CD4-positive, alpha-beta T cell (primary cell): Measurements from ENCODE around the gene RELCH. TPM values are rescaled to one million over a fixed set of nuclear protein-coding genes. Genes with fewer than 3 reads are reported as not detected.
A peak's percentile ranks its signal among the peaks of the same experiment; 100 is the strongest.

ENCODE experiments used
- ATAC-seq: fragments of 200-7000 bp; cut with Tn5 transposase; one replicate; pipeline ENCODE4 v1.10.0; 2022; ENCODE audit warnings: mild to moderate bottlenecking; ENCODE audit not compliant: poor library complexity
- CTCF ChIA-PET: fragments of 350-600 bp; sonication (Branson Sonifier 250); formaldehyde crosslinking; loops from one replicate; lab custom pipeline; 2021; ENCODE audit warnings: antibody characterized with exemption, inconsistent platforms; lab: Charles Lee
- POLR2A ChIA-PET: fragments of 350-600 bp; sonication (Branson Sonifier 250); formaldehyde crosslinking; loops from one replicate; lab custom pipeline; 2021; ENCODE audit warnings: antibody characterized with exemption, inconsistent platforms; lab: Charles Lee
- DNase-seq, 14 experiments: peaks; one replicate each; pipeline ENCODE4 v3.0.0-alpha.2; 2013 to 2020; ENCODE audit warnings: mixed read lengths in 2 of 14
- H3K27ac ChIP-seq, 2 donors: one replicate each; pipeline versions ENCODE4 v1.5.1 to v1.7.0; 2013; ENCODE audit warnings: low read length in 2 of 2, low read depth in 1 of 2, mild to moderate bottlenecking in 1 of 2
- H3K27me3 ChIP-seq, 2 experiments: 1 replicate in 1 of 2; 2 replicates in 1 of 2; pipeline versions ENCODE4 v1.6.1 to v1.7.0; 2013; ENCODE audit warnings: low read length in 2 of 2, control low read depth in 1 of 2, mild to moderate bottlenecking in 1 of 2, moderate library complexity in 1 of 2; ENCODE audit not compliant: insufficient read depth in 2 of 2, control insufficient read depth in 1 of 2
- H3K36me3 ChIP-seq: one replicate; pipeline ENCODE4 v1.6.1; 2013; ENCODE audit warnings: low read length, control low read depth; ENCODE audit not compliant: insufficient read depth
- H3K4me1 ChIP-seq: one replicate; pipeline ENCODE4 v1.6.1; 2013; ENCODE audit warnings: low read length, control low read depth; ENCODE audit not compliant: insufficient read depth
- H3K4me3 ChIP-seq: one replicate; pipeline ENCODE4 v1.5.1; 2013; ENCODE audit warnings: mild to moderate bottlenecking, low read length, moderate library complexity
- H3K9me3 ChIP-seq, 2 experiments: 1 replicate in 1 of 2; 2 replicates in 1 of 2; pipeline versions ENCODE4 v1.6.1 to v1.7.0; 2013; ENCODE audit warnings: low read length in 2 of 2, mild to moderate bottlenecking in 2 of 2, control low read depth in 1 of 2, moderate library complexity in 1 of 2; ENCODE audit not compliant: control insufficient read depth in 1 of 2, insufficient read depth in 1 of 2
- H3K27ac Mint-ChIP-seq: one replicate; pipeline ENCODE4 v1.8.0; 2020; ENCODE audit warnings: mixed read lengths
- H3K27me3 Mint-ChIP-seq: one replicate; pipeline ENCODE4 v1.8.0; 2021; ENCODE audit warnings: mixed read lengths
- H3K36me3 Mint-ChIP-seq: one replicate; pipeline ENCODE4 v1.8.0; 2021; ENCODE audit warnings: low read depth, mixed read lengths
- H3K4me1 Mint-ChIP-seq: one replicate; pipeline ENCODE4 v1.8.0; 2021; ENCODE audit warnings: low read depth, mixed read lengths
- H3K4me3 Mint-ChIP-seq: one replicate; pipeline ENCODE4 v1.8.0; 2020; ENCODE audit warnings: mild to moderate bottlenecking, mixed read lengths
- H3K9me3 Mint-ChIP-seq: one replicate; pipeline ENCODE4 v1.8.0; 2020; ENCODE audit warnings: mixed read lengths
- intact Hi-C, 2 experiments: fragments of 100-400 bp; cut with DNase I in 1 of 2; cut with micrococcal nuclease in 1 of 2; formaldehyde crosslinking; loops; one replicate each; pipeline versions ENCODE4 v1.15.1 to v1.9.0; 2023 to 2025; cut with DNase I, micrococcal nuclease
- total RNA-seq, 174 experiments: library from RNA in 2 of 174; stranded (reverse) in 2 of 174; gene quantifications; one replicate each; pipeline ENCODE4 v1.2.3 and lab custom pipeline; 2021 to 2026
- TF ChIP-seq, protein P1 (sequence below): fragments of 200-600 bp; IDR thresholded peaks from one replicate; pipeline ENCODE4 v1.8.0; 2022; ENCODE audit warnings: antibody characterized with exemption, mild to moderate bottlenecking

Gene RELCH
- total RNA-seq, 2 experiments from 2014 or later, result 39.6 to 44.3 TPM

DNA sequence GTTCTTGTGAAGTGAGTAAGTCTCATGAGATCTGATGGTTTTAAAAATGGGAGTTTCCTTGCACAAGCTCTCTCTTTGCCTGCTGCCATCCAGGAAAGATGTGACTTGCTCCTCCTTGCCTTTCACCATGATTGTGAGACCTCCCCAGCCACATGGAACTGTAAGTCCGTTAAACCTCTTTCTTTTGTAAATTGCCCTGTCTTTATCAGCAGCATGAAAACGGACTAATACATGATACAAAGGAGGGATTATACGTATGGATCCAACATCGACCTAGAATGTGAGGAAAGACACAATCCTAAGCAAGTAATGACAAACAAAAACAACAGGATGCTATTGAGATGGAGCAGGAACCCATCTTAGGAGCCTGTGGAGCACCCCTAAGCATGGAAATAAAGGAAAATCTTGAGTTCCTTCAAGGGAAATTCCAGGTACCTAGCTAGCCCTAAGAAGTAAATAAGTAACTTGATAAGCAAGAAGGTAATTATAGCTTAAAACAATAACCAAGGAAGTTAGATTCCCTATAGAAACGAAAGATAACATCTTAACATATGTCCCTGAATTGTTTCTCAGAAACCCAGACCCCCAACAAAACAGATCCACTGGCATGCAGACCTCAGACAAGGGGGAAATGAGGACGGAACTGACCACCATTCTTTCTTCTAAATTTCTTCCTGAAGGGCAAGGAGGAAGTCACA is 136.6 kb downstream of the RELCH start:
- H3K27ac Mint-ChIP-seq, result no peak overlapping the region
- intact Hi-C loops, result loop anchor here (2.0 to 5.0 kb wide), 3 partner anchors 197 to 659 kb away; no protein-coding TSS in a partner anchor
- POLR2A ChIA-PET, result no interaction called here

DNA sequence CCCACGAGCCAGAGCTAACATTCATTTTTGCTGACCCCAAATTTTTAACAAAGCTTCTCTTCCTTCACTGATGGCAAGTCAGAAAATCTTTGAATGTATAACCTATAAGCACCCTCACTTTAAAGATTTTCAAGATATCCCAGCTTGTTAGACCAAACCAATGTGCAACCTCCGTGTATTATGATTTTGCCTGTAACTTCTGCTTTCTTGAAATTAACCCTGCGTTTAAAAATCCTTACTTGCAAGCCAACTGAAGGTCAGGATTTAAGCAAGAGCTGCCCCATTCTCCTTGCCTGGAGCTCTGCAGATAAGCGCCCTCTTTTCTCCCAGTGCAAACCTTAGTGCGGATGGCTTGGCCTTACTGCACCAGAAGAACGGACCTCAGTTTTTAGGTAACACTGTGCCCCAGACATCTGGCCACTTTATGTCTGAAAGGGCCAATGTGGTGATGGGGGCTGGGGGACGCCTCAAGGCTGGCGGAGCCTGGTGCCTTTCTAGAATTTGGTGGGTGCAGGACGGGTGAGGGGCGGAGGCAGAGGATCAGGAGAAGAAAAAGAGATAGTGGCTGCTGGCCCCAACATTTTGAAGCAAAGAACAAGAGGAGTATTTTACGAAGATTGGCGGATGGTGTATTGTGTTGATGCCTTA is 137.2 kb downstream of the RELCH start:
- intact Hi-C loops, result loop anchor here (2.0 to 5.0 kb wide), 3 partner anchors 196 to 658 kb away; no protein-coding TSS in a partner anchor
- H3K4me1 ChIP-seq, result peaks cover 27% of the 10 kb centered on the region
- peak overlapping the region; percentile 38 for H3K4me3 ChIP-seq
- Mint-ChIP-seq H3K9me3 (no peaks in the 10 kb centered on the region), H3K36me3 (no peaks in the 10 kb centered on the region), H3K4me3 (peak overlapping the region; percentile 88), H3K27me3 (peaks cover 73% of the 10 kb centered on the region), H3K4me1 (peaks cover 31% of the 10 kb centered on the region), H3K27ac (no peak overlapping the region)
- no peak overlapping the region for H3K27ac ChIP-seq
- ATAC-seq (no peak), DNase-seq (no peak)
- peaks cover 36 to 42% of the 10 kb centered on the region in 2 experiments for H3K27me3 ChIP-seq
- POLR2A ChIA-PET, result no interaction called here
- CTCF ChIA-PET, result interaction anchor here (1.1 to 1.5 kb wide), 3 partner anchors 8 to 121 kb away, joined by 3 read pairs; no protein-coding TSS in a partner anchor
- H3K36me3 ChIP-seq, result no peaks in the 10 kb centered on the region
- TF ChIP-seq, protein P1, sequence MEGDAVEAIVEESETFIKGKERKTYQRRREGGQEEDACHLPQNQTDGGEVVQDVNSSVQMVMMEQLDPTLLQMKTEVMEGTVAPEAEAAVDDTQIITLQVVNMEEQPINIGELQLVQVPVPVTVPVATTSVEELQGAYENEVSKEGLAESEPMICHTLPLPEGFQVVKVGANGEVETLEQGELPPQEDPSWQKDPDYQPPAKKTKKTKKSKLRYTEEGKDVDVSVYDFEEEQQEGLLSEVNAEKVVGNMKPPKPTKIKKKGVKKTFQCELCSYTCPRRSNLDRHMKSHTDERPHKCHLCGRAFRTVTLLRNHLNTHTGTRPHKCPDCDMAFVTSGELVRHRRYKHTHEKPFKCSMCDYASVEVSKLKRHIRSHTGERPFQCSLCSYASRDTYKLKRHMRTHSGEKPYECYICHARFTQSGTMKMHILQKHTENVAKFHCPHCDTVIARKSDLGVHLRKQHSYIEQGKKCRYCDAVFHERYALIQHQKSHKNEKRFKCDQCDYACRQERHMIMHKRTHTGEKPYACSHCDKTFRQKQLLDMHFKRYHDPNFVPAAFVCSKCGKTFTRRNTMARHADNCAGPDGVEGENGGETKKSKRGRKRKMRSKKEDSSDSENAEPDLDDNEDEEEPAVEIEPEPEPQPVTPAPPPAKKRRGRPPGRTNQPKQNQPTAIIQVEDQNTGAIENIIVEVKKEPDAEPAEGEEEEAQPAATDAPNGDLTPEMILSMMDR, result no peak
- peaks cover 0 to 13% of the 10 kb centered on the region in 2 experiments for H3K9me3 ChIP-seq

More for the DNA sequence above, 136.6 kb downstream of the RELCH start:
- Histone ChIP-seq H3K27ac (no peak overlapping the region), H3K4me1 (peaks cover 23% of the 10 kb centered on the region), H3K4me3 (no peak overlapping the region), H3K36me3 (no peaks in the 10 kb centered on the region), H3K9me3 (peaks cover 0 to 13% of the 10 kb centered on the region in 2 experiments), H3K27me3 (peaks cover 36% of the 10 kb centered on the region in 2 experiments)
- TF ChIP-seq, protein P1, result no peak
- H3K36me3 Mint-ChIP-seq, result no peaks in the 10 kb centered on the region
- H3K4me3 Mint-ChIP-seq, result peak overlapping the region; percentile 88
- no peak for DNase-seq
- H3K4me1 Mint-ChIP-seq, result peaks cover 25% of the 10 kb centered on the region
- H3K9me3 Mint-ChIP-seq, result no peaks in the 10 kb centered on the region
- ATAC-seq, result no peak
- CTCF ChIA-PET, result interaction anchor here (0.6 to 1.5 kb wide), 3 partner anchors 99 to 198 kb away, joined by 3 read pairs; no protein-coding TSS in a partner anchor
- peaks cover 66% of the 10 kb centered on the region for H3K27me3 Mint-ChIP-seq

DNA sequence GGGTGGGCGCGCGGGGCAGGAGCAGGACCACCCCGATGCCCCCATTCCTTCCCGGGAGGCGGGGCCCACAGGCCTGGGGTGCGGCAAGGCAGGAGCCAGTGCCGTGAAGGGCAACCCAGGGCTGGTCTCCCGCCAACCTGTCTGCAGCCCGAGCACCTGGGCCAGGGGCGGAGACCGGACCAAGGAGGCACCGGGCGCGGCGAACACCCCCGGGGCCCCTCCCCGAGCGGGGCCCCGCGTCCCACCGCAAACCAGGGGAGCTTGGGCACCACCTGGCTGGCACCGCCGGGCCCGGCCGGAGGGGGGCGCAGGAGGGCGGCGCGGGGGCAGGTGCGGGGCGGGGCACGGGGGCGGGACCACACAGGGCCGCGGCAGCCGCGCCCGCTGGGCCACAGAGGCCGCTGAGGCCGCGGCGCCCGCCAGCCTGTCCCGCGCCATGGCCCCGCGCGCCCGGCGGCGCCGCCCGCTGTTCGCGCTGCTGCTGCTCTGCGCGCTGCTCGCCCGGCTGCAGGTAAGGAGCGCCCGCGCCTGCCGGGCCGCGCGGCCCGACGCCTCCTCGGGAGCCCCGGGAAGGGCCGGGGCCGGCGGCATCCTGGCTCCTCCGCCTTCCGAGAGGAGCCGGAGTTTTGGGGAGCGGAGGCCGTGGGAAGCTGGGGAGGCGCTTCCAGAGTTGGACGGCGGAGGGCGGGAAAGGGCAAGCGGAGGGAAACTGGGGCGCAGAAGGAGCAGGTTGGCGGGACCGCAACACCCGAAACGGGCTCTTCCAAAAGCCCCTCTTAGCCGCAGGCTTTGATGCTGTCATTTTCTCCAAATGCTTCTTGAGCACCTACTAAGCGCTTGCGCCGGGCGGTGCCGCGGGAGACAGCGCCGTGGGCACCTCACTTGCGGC is 138.1 kb downstream of the RELCH start, which contains the start of gene TNFRSF11A:
TNFRSF11A (plus strand) TSS at position 394 of the 889 bp plus-strand sequence; CDS start at position 437, 43 bp downstream.
- Histone ChIP-seq H3K36me3 (no peaks in the 10 kb centered on the region), H3K27ac (no peak within 1 kb of the TSS), H3K9me3 (peaks cover 0 to 13% of the 10 kb centered on the region in 2 experiments), H3K27me3 (peaks cover 36 to 46% of the 10 kb centered on the region in 2 experiments), H3K4me1 (peaks cover 35% of the 10 kb centered on the region), H3K4me3 (peak within 1 kb of the TSS; percentile 61)
- H3K36me3 Mint-ChIP-seq, result no peaks in the 10 kb centered on the region
- CTCF ChIA-PET, result interaction anchor here (1.1 to 1.5 kb wide), 3 partner anchors 9 to 122 kb away, joined by 3 read pairs; no protein-coding TSS in a partner anchor
- H3K4me1 Mint-ChIP-seq, result peaks cover 40% of the 10 kb centered on the region
- peak within 1 kb of the TSS; percentile 88 for H3K4me3 Mint-ChIP-seq
- TF ChIP-seq, protein P1, result no peak
- H3K27me3 Mint-ChIP-seq, result peaks cover 78% of the 10 kb centered on the region
- DNase-seq, result peak; percentile 30 to 80 (median 56)
- intact Hi-C loops, result loop anchor here (2.0 to 5.0 kb wide), 5 partner anchors 196 to 657 kb away; no protein-coding TSS in a partner anchor
- ATAC-seq, result peak; percentile 87
- H3K9me3 Mint-ChIP-seq, result no peaks in the 10 kb centered on the region
- no peak within 1 kb of the TSS for H3K27ac Mint-ChIP-seq
- POLR2A ChIA-PET, result no interaction called here
